WTC11 (cell line): ENCODE data around the gene ACSBG1. TPM values are rescaled to one million over a fixed set of nuclear protein-coding genes. Genes with fewer than 3 reads are reported as not detected.

Experiments used
- ATAC-seq: fragments of 200-7000 bp; cut with Tn5 transposase; 2 replicates; pipeline ENCODE4 v1.10.0; 2021; ENCODE audit warnings: mild to moderate bottlenecking, moderate library complexity
- CTCF ChIA-PET: fragments of 300-600 bp; sonication (Branson Sonifier 250); formaldehyde crosslinking; loops from one replicate; lab custom pipeline; 2021; ENCODE audit warnings: antibody characterized with exemption; lab: Charles Lee
- POLR2A ChIA-PET: fragments of 350-600 bp; sonication (Branson Sonifier 250); formaldehyde crosslinking; loops from one replicate; lab custom pipeline; 2021; ENCODE audit warnings: antibody characterized with exemption; lab: Charles Lee
- DNase-seq: peaks from one replicate; pipeline ENCODE4 v3.0.0; 2021; ENCODE audit warnings: low spot score
- H3K27ac Mint-ChIP-seq: 2 replicates; pipeline ENCODE4 v1.8.0; 2021; ENCODE audit warnings: mixed read lengths
- H3K27me3 Mint-ChIP-seq: 2 replicates; pipeline ENCODE4 v1.8.0; 2021; ENCODE audit warnings: low read depth, mild to moderate bottlenecking, moderate library complexity, mixed read lengths
- H3K36me3 Mint-ChIP-seq: 2 replicates; pipeline ENCODE4 v1.8.0; 2021; ENCODE audit warnings: mixed read lengths
- H3K4me1 Mint-ChIP-seq: 2 replicates; pipeline ENCODE4 v1.8.0; 2022; ENCODE audit warnings: mixed read lengths
- H3K4me3 Mint-ChIP-seq: 2 replicates; pipeline ENCODE4 v1.8.0; 2021; ENCODE audit warnings: mild to moderate bottlenecking, moderate library complexity, mixed read lengths
- H3K9me3 Mint-ChIP-seq: 2 replicates; pipeline ENCODE4 v1.8.0; 2021; ENCODE audit warnings: mixed read lengths
- CBFB ChIP-seq: sonication (generic); formaldehyde crosslinking; IDR thresholded peaks from 2 replicates; pipeline ENCODE4 v1.8.1; 2022; ENCODE audit warnings: mild to moderate bottlenecking, low read depth, missing genetic modification reagents
- ESRRA ChIP-seq: sonication (generic); formaldehyde crosslinking; IDR thresholded peaks from 2 replicates; pipeline ENCODE4 v1.8.1; 2022; ENCODE audit warnings: mild to moderate bottlenecking, missing genetic modification reagents, borderline replicate concordance
- MAX ChIP-seq: sonication (generic); formaldehyde crosslinking; IDR thresholded peaks from 2 replicates; pipeline ENCODE4 v1.8.0; 2022; ENCODE audit warnings: mild to moderate bottlenecking, missing genetic modification reagents
- NR3C1 ChIP-seq: sonication (generic); formaldehyde crosslinking; conservative IDR thresholded peaks from 2 replicates; pipeline ENCODE4 v1.8.1; 2023; ENCODE audit warnings: low read depth, mild to moderate bottlenecking, missing genetic modification reagents
- PRDM15 ChIP-seq: sonication (generic); formaldehyde crosslinking; IDR thresholded peaks from 2 replicates; pipeline ENCODE4 v1.8.0; 2022; ENCODE audit warnings: missing genetic modification reagents
- ZMAT4 ChIP-seq: fragments of 250-450 bp; sonication (Bioruptor Pico); IDR thresholded peaks from 2 replicates; pipeline ENCODE4 v1.9.0; 2021; ENCODE audit warnings: mild to moderate bottlenecking
- ZNF138 ChIP-seq: sonication (generic); formaldehyde crosslinking; conservative IDR thresholded peaks from 2 replicates; pipeline ENCODE4 v1.8.1; 2022; ENCODE audit warnings: mild to moderate bottlenecking, moderate library complexity, missing genetic modification reagents
- ZNF263 ChIP-seq: sonication (generic); formaldehyde crosslinking; IDR thresholded peaks from 2 replicates; pipeline ENCODE4 v1.8.1; 2022; ENCODE audit warnings: low read depth, mild to moderate bottlenecking, moderate library complexity, missing genetic modification reagents
- ZNF281 ChIP-seq: sonication (generic); formaldehyde crosslinking; IDR thresholded peaks from 2 replicates; pipeline ENCODE4 v1.8.0; 2023; ENCODE audit warnings: mild to moderate bottlenecking, missing genetic modification reagents
- ZNF317 ChIP-seq: sonication (generic); formaldehyde crosslinking; IDR thresholded peaks from 2 replicates; pipeline ENCODE4 v1.8.1; 2023; ENCODE audit warnings: low read depth, mild to moderate bottlenecking, moderate library complexity, missing genetic modification reagents, borderline replicate concordance
- ZNF396 ChIP-seq: fragments of 250-450 bp; sonication (Bioruptor Pico); IDR thresholded peaks from 2 replicates; pipeline ENCODE4 v1.8.0; 2021; ENCODE audit warnings: mild to moderate bottlenecking, moderate library complexity, borderline replicate concordance
- ZNF416 ChIP-seq: fragments of 250-450 bp; sonication (Bioruptor Pico); IDR thresholded peaks from 2 replicates; pipeline ENCODE4 v1.9.0; 2021; ENCODE audit warnings: mild to moderate bottlenecking, inconsistent platforms
- ZNF425 ChIP-seq: fragments of 250-450 bp; sonication (Bioruptor Pico); conservative IDR thresholded peaks from 2 replicates; pipeline ENCODE4 v1.9.0; 2021; ENCODE audit warnings: mild to moderate bottlenecking
- total RNA-seq: library from RNA; stranded (reverse); gene quantifications from 3 replicates; pipeline ENCODE4 v1.2.3, GENCODE V29; 2021
- TF ChIP-seq, protein P1 (sequence below): sonication (generic); formaldehyde crosslinking; conservative IDR thresholded peaks from 2 replicates; pipeline ENCODE4 v1.8.1; 2022; ENCODE audit warnings: mild to moderate bottlenecking, missing genetic modification reagents
- TF ChIP-seq, protein P2 (sequence below): fragments of 250-450 bp; sonication (Bioruptor Pico); IDR thresholded peaks from 2 replicates; pipeline ENCODE4 v1.8.0; 2021; ENCODE audit warnings: mild to moderate bottlenecking
- TF ChIP-seq, protein P3 (sequence below): sonication (generic); formaldehyde crosslinking; IDR thresholded peaks from 2 replicates; pipeline ENCODE4 v1.8.1; 2023; ENCODE audit warnings: mild to moderate bottlenecking, missing genetic modification reagents
- TF ChIP-seq, protein P4 (sequence below): sonication (generic); formaldehyde crosslinking; IDR thresholded peaks from 2 replicates; pipeline ENCODE4 v1.8.0; 2023; ENCODE audit warnings: missing genetic modification reagents

The ACSBG1 gene
- total RNA-seq, 1 experiment from 2014 or later = 5.8 TPM

GRCh38 chr15:78207110-78207458 lies 27.3 kb downstream of the ACSBG1 start:
- ChIA-PET CTCF (interaction anchor here (1.0 to 4.2 kb wide), 3 partner anchors 12 to 208 kb away, joined by 4 to 33 read pairs (median 5); no protein-coding TSS in a partner anchor), POLR2A (no interaction called here)
- Mint-ChIP-seq H3K27ac (no peak overlapping the region), H3K36me3 (no peaks in the 10 kb centered on the region), H3K27me3 (no peaks in the 10 kb centered on the region), H3K4me1 (peaks cover 6% of the 10 kb centered on the region)
- no peak for ATAC-seq
- DNase-seq = no peak
- TF ChIP-seq, protein P1, sequence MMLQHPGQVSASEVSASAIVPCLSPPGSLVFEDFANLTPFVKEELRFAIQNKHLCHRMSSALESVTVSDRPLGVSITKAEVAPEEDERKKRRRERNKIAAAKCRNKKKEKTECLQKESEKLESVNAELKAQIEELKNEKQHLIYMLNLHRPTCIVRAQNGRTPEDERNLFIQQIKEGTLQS (CRISPR knock-in tag) = no peak
- TF ChIP-seq ZNF281 (no peak), ZNF138 (no peak), MAX (CRISPR knock-in tag) (no peak), CBFB (CRISPR knock-in tag) (no peak), ESRRA (CRISPR knock-in tag) (no peak), NR3C1 (no peak)
- TF ChIP-seq, protein P2, sequence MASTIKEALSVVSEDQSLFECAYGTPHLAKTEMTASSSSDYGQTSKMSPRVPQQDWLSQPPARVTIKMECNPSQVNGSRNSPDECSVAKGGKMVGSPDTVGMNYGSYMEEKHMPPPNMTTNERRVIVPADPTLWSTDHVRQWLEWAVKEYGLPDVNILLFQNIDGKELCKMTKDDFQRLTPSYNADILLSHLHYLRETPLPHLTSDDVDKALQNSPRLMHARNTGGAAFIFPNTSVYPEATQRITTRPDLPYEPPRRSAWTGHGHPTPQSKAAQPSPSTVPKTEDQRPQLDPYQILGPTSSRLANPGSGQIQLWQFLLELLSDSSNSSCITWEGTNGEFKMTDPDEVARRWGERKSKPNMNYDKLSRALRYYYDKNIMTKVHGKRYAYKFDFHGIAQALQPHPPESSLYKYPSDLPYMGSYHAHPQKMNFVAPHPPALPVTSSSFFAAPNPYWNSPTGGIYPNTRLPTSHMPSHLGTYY (CRISPR knock-in tag) = no peak
- TF ChIP-seq, protein P3, sequence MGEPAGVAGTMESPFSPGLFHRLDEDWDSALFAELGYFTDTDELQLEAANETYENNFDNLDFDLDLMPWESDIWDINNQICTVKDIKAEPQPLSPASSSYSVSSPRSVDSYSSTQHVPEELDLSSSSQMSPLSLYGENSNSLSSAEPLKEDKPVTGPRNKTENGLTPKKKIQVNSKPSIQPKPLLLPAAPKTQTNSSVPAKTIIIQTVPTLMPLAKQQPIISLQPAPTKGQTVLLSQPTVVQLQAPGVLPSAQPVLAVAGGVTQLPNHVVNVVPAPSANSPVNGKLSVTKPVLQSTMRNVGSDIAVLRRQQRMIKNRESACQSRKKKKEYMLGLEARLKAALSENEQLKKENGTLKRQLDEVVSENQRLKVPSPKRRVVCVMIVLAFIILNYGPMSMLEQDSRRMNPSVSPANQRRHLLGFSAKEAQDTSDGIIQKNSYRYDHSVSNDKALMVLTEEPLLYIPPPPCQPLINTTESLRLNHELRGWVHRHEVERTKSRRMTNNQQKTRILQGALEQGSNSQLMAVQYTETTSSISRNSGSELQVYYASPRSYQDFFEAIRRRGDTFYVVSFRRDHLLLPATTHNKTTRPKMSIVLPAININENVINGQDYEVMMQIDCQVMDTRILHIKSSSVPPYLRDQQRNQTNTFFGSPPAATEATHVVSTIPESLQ (CRISPR knock-in tag) = no peak
- TF ChIP-seq, protein P4, sequence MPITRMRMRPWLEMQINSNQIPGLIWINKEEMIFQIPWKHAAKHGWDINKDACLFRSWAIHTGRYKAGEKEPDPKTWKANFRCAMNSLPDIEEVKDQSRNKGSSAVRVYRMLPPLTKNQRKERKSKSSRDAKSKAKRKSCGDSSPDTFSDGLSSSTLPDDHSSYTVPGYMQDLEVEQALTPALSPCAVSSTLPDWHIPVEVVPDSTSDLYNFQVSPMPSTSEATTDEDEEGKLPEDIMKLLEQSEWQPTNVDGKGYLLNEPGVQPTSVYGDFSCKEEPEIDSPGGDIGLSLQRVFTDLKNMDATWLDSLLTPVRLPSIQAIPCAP (CRISPR knock-in tag) = no peak
- TF ChIP-seq, all 79 proteins: peak for 0
- Mint-ChIP-seq H3K9me3 (no peaks in the 10 kb centered on the region), H3K4me3 (no peak overlapping the region)

DNA sequence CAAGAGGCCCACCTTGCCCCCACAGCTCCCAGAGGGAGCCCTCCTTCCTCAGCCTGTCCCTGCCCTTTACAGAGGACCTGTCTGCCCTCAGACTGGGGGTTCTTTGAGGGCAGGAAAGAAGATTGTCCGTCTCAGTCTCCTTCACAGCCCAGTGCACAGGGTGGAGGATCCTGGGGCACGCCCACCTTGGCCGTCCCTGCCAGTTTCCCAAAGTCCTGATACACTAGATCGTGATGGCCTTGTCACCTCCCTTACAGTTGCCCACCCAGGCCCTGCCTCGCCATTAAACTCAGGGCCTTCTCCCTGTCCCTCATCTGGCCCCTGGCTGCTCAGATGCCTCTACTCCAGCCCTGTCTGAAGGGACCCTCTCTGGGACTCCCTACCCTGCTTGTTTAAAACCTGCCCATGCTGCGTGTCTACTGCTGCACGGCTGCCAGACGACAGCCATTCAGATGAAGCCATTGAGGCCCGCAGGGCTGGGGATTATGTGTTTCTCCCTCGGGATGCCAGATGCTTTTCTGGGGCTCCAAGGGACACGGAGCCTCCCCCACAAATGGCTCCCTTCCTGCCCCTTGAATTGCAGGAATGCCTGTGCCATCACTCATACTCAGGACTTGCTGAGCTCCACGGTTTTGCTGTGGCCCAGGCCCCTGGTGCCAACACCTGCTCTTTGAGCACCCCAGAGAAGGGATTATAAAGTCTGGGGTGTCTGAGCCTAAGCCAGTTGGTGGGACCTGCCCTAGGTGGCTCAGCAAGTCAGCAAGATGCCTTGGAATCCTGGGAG lies 27.8 kb downstream of the ACSBG1 start:
- ATAC-seq (0 out of 2 replicates have a peak, but pooled peaks have one; percentile 21), DNase-seq (no peak)
- peak overlapping the region; percentile 65 for H3K27ac Mint-ChIP-seq
- ChIA-PET CTCF (interaction anchor here (1.0 to 4.2 kb wide), 3 partner anchors 11 to 207 kb away, joined by 4 to 33 read pairs (median 5); no protein-coding TSS in a partner anchor), POLR2A (no interaction called here)
- no peaks in the 10 kb centered on the region for H3K36me3 Mint-ChIP-seq
- H3K9me3 Mint-ChIP-seq = no peaks in the 10 kb centered on the region
- H3K27me3 Mint-ChIP-seq = no peaks in the 10 kb centered on the region
- H3K4me3 Mint-ChIP-seq = no peak overlapping the region
- H3K4me1 Mint-ChIP-seq = peaks cover 6% of the 10 kb centered on the region
- TF ChIP-seq MAX (CRISPR knock-in tag) = no peak
- no peak for TF ChIP-seq ZNF317
- no peak for TF ChIP-seq PRDM15
- no peak for TF ChIP-seq ZMAT4
- TF ChIP-seq ZNF425 (CRISPR knock-in tag) = no peak
- no peak for TF ChIP-seq CBFB (CRISPR knock-in tag)
- TF ChIP-seq ZNF416 (CRISPR knock-in tag) = no peak
- TF ChIP-seq NR3C1 = no peak
- TF ChIP-seq ZNF396 = no peak
- TF ChIP-seq ZNF263 (CRISPR knock-in tag) = no peak
